SKM-1 treated with dmso at 0.1 percent for 144 hours (cell line): ENCODE results near the gene CCDC97.

Experiments
- DNase-seq: peaks from one replicate; lab custom pipeline; 2025; ENCODE audit not compliant: unreplicated experiment; lab: John Stamatoyannopoulos, UW

Gene CCDC97

DNA sequence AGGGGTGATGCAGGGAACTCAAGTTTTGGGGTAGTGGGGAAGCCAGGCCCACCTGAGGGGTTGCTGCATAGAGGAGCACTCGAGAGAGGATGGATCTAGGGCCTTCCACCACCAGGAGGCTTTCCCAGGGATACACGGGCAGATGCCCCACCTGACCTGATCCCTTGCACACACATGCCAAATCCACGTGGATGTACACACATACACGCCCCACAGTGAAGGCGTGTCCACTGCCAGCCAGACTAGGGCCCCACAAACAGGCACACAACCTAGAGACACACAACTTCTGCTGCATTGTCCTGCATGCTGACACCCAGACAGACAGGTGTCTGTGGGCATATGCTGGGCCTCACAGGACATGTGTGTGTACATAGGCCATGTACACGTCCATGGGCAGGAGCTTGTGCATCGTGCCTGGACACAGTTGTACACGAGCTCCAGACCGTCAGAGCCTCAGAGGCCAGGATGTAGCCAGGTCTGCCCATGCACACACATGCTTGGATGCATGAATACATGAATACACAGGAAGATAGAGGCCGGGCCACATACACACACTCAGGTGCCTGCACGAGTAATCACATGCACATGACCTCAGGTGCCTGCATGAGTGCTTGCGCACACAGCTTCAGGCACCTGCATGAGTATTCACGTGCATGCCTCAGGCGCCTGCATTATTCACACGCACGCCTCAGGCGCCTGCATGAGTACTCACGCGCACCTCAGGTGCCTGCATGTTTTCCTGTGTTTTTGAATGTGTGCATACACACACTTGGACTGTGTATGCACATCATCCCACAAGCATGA is 8.9 kb downstream of the CCDC97 start:
- no peak for DNase-seq

DNA sequence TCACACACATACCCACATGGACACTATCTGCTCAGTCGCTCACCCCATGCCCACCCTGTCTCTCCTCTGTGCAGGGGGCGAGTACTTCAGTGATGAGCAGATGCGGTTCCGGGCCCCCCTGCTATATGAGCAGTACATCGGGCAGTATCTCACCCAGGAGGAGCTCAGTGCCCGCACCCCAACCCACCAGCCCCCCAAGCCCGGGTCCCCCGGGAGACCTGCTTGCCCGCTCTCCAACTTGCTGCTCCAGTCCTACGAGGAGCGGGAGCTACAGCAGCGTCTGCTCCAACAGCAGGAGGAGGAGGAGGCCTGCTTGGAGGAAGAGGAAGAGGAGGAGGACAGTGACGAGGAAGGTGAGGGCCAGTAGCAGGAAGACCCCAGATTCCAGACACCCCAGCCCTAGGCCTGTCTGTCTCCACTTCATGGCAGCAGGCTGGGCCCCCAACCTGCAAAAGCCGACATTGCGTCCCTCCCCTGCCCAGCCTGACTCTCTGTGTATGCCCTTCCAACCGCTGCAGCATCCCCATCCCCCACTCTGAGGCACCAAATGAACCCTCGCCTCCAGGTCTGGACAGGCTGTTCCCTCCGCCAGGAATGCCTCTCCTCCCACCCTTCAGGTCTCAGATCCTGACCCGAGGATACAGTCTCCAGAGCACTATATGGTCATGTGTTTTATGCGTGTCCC is 9.7 kb downstream of the CCDC97 start:
- DNase-seq, result no peak

DNA sequence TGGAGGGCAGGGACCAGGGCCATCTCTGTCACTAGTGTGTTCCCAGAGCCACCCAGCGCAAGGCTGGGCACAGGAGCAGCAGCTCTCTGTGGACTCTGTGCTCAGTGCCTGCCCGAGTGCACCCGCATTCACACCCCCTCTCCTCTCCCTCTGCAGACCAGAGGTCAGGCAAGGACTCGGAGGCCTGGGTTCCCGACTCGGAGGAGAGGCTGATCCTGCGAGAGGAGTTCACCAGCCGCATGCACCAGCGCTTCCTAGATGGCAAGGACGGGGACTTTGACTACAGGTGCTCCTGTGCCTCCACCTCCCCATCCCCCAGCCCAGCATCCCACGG is 10.2 kb downstream of the CCDC97 start:
- DNase-seq, result no peak

DNA sequence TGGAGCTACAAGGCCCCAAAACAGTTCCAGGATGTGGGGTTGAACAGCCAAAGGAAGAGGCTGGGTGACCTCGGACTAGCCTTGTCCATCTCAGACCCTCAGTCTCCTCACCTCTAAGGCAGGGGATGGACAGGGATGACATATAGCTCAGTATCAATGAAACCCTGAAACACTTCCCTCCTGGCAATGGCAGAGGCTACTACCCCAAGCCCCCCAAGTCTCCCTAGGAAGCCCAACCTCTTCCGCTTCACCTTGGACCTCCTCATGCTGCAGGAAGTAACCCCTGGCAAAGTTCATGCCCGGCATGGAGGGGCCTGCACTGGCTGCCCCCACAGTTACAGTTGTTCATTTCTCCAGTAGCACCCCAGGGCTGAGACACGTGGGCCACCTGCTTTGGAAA is 10.6 kb downstream of the CCDC97 start:
- no peak for DNase-seq

DNA sequence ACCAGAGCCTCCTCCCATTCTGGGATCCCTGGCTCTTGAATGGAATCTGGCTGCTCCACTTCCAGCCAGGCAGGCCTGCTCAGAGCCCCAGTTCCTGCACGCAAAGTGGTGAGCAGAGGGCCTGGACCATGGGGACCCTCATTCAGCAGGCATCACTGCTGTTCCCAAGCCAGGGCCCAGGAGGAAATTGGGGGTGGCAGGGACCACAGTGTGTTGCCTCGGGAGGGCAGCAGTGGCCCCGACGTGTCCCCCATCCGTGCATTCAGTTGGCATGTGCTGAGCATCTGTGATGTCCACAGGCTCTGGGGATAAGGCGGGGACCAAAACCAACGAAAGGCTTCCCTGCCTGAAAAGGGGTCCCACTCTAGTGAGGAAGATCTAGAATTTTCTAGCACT is 11.2 kb downstream of the CCDC97 start:
- DNase-seq, result no peak

DNA sequence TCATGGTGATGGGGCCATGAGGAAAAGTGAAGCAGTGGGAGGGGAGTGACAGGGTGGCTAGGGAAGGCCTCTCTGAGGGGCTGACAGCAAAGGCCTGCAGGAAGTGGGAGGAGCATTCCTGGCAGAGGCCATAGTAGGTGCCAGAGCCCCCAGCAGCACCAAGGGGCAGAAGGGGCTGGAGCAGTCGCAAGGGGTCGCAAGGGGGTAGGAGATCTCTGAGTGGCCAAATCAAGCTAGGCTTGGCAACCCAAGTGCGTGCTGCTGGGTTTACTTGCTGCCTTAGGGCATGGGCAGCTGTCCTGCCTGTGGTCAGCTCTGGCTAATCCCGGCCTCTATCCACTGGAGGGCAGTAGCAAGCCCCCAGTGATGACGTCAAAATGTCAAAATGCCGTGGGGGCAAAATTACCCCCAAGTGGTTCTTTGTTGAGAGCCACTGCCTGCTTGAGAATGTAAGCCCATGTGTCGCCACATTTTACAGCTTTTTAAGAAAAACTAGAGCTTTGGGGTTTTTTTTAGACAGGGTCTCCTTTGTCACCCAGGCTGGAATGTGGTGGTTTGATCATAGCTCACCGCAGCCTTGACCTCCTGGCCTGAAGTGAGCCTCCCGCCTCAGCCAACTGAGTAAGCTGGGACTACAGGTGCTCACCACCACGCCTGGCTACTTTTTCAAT is 11.8 kb downstream of the CCDC97 start:
- no peak for DNase-seq

DNA sequence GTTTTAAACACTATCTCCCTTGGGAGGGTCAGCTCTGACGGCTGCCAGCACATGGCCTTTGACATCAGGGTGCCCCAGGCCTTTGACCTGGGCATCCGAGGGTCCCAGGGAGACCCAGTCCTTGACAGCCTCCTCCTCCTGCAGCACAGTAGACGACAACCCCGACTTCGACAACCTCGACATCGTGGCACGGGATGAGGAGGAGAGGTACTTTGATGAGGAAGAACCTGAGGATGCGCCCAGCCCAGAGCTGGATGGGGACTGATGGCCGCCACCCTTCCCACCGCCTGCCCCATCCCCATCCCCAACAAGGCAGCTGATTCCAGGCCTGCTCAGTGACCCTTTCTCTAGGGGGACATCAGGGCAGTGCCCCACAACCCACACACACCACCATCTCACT is 12.5 kb downstream of the CCDC97 start:
- no peak for DNase-seq

DNA sequence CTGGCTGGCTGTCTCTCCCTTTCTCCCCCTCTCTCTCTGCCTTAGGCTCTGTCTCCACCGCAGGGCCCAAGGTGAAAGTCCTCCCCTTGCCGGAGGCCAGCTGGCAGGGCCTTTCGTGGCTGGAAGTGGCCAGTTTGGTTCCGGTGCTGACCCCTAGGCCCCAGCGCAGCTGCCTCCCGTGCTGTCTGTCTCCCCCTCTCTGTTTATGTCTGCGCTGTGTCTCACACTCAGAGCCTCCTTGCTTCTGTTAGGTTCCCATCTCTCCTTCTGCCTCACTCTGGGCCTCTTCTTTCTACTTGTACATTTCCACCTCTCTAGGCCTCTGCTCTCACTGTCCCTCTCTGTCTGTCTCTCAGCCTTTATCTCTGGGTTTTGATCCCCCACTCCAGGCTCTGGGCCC is 13.1 kb downstream of the CCDC97 start:
- DNase-seq, result no peak

DNA sequence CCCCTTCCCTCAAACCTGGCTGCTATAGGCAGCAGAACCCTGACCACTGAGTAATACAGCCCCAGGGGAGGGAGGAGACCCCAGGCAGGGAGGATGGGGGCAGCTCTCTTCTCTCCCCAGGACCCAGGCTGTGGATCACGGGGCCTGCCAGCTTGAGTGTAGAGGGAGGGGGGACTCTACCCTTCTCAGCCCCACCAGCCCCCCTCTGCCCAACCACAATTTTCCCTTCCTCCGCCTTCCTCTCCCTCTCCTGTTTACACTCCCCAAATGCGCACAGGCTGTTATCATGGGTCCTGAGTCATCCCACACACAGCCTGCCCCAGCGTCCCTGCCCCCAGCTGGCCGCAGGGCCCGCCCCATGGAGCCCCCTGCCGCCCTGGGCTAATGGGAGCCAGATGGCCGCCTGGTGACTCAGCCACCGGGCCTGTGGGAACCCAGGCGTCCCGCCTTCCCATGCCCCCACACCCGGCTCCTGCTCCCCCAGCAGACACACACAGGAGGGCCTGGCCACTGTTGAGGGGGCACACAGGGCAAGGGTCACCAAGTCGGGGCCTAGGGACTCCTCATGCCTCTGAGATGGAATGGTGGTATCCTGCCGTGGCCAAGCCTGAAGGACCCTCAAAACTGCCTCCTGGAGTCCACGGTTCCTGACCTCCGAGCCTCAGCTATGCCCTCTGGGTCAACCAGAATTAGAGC is 13.6 kb downstream of the CCDC97 start:
- no peak for DNase-seq

DNA sequence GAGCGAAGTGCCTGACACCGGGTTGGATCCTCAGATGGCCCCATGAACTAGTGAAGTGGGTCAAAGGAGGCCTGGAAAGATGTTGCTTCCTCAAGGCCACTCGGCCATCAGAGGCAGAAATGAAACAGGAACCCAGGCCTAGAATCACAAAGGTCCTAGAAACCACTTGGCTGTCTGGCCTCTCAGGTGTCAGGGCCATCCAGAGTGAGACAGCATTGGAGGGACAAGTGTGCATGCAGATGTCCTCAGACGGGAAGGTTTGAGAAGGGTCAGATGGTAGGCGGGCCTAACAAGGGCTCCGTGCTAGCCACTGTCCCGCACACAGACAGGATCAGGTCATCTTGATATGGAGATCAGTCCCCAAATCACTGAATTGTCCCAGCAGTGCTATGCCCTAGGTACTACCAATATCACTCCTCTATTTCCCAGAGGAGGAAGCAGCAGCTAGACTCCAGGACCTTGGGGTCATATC is 14.3 kb downstream of the CCDC97 start:
- DNase-seq, result no peak

DNA sequence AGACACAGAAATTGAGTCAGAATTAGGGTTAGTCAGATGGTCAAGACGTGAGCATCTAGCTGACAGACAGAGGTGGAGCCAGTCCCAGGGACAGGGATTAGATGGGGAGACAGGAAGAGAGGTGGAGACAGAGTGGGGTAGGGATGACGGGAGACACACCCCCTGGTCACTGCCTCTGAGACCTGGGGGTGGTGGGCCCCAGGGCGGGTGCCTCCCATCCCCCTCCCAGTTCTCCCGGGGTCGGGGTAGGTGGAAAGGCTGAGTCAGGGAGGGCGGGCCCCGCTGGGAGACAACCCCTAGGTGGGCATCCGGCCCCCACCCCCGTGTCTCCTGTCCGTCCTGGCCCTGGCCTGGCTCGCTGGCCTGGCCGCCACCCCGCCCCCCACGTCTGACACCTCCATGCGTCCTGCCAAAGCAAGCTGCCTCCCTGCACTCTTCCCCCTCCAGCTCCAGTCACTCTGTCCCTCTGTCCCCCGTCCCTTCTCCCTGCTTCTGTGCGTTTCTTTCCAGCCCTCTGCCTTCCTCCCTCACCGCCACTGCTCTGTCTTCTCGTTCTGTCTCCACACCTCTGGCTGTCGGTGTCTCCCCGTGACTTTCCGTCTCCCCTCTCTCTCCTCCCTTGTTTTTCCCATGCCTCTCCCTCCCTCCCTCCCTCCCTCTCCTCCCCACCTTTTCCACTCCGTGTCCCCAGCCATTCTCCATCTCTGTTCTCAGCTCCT is 15.1 kb downstream of the CCDC97 start:
- DNase-seq, result no peak

DNA sequence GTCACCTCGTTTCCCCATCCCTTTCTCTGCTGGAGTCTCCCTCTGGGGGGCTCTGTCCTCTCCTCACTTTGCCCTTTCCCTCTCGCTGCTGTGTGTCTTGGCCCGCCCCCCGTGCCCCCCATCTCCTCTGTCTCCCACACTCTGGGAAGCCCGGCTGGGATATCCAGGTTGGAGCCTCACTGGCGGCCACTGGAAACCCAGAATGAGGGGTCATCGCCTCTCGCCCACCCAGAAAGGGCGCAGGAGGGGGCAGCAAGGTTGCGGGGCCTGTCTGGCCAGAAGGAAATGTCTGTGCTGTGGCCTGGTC is 15.6 kb downstream of the CCDC97 start:
- DNase-seq, result no peak

DNA sequence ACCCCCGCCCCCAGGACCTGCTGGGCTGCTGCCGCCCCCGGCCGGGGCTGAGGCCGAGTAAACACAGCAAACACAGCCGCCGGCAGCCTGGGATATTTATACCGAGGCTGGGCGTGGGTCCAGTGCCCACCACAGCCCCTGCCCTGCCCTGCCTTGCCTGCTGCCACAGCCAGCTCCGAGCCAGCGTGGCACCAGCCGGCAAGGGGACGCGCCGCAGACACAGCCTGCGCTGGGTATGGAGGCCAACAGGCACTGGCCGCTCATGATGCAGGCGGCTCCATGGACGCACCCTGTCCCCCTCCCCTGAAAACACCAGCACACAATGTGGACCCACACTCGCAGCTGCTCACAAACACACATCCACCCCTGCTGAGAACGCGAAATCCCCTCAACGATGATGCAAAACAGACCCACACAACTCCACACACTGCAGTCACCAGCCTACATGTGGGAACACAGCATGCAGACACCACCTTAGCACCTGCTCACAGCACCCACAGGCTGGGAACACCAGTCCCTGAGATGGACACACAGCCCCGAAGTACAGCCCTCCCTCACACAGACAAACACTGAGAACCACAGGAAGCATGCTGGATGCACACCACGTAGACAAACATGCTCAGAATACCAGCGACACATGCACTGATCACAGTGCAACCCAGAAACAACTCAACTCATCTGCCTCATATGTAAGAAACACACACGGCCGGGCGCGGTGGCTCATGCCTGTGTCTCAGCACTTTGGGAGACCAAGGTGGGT is 16.2 kb downstream of the CCDC97 start:
- no peak for DNase-seq

DNA sequence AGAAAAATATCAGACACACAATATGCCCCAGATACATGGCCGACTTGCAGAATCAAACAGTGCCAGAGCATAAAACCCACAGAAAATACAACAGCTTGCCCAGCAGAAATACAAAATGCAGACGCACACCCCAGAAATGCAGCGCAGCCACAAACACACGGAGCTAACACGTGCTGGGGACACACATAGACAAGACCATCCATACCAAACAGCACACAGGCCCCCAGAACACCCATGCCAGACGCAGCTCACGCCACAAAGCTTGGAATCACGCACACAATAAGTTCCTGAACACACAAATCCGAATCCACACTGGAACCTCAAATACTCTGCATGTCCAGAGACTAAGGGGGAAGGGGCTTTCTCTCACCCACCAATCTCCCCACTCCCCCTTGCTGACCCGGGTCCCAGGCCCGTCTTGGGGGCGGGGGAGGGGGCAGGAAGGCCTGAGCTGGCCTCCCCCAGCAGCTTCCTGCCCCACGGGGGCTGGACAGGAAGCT is 17.2 kb downstream of the CCDC97 start:
- DNase-seq, result no peak

DNA sequence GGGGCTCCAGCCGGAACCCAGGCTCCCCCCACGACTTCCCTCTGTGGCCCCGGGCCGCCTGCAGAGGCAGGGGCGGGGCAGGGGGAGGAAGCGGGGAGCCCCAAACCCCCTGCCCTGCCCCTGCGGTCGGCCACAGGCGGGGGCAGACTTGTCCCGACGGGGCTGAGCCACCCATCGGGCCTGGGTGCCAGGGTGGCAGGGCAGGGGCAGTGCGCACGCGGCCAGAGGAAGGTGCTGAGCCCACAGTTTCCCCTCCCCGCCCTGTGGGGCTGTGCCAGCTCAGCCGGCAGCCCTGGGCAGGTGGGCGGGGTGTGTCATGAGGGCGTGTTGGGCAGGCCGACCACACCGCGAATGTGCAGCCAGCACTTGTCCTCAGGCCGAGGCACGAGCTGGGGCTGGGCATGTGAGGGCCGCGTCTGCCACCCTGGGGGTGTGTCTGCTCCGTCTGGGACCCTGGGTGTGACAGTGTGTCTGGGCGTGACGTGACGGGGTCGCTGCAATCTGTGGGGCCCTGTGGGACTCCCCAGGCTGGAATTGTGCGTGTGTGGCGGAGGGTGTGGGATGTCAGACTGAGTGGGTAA is 17.7 kb downstream of the CCDC97 start:
- DNase-seq, result peak; percentile 82

DNA sequence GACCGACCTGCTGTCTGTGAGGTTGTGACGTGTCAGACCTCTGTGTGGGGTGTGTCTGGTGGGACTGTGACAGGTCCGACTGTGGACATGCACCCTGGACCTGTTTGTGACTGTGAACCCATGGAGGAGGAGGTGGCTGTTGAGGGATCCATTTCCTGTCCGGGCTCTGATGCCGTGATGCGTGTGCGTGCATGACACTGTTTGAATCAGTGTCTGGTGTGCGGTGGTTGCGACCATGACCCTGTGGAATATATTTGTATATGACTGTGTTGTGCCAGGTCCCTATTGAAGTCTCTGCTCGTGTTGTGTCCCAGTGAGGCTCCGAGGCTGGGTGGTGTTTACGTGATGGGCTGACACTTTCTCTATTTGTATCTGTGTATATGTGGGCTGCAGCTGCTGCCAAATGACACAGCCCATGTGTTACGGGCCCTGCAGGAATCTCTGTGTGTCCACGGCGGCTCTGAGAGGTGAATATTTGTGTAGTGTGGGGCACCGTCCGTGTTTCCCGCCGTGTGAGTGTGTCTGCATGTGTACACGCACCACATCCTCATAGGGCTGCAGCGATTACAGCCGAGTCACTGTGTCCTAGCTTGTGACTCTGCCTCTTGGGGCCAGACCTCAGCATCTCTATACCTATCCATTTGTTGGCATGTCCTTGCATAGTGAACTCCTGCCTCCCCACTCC is 18.3 kb downstream of the CCDC97 start:
- no peak for DNase-seq

DNA sequence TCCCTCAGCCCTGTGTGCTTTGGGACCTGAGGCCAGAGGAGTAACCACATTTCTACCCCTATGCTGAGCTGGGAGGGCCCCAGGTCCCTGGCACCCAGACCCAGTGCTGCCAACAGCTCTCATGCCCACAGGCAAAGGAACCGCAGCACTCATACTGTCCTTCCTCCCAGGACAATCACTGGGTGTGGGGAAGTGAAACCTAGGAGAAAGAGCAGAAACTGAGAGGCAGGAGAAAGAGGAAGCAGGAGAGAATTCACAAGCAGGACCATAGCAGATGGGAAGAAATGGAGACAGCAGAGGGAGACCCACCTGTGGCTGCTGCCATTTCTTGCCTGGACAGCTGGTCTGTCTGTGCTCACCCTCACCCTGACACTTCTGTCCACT is 18.9 kb downstream of the CCDC97 start:
- DNase-seq, result peak; percentile 67

DNA sequence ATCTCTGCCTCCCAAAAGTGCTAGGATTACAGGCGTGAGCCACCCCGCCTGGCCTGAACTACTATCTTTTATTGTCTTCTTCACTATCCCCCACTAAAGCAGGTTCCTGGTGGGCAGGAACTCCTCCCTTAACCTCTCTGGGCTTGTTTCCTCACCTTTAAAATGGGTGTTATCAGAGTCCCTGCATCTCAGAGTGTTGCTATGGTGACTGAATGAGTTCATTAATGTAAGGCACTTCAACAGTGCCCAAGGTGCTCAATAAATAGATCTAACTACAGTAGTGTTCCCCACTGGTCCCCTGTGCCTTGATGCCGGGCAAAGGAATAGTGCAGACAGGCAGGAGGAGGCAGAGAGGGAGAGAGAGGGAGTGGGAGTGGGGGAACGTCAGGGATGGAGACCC is 20.5 kb downstream of the CCDC97 start:
- DNase-seq, result no peak

DNA sequence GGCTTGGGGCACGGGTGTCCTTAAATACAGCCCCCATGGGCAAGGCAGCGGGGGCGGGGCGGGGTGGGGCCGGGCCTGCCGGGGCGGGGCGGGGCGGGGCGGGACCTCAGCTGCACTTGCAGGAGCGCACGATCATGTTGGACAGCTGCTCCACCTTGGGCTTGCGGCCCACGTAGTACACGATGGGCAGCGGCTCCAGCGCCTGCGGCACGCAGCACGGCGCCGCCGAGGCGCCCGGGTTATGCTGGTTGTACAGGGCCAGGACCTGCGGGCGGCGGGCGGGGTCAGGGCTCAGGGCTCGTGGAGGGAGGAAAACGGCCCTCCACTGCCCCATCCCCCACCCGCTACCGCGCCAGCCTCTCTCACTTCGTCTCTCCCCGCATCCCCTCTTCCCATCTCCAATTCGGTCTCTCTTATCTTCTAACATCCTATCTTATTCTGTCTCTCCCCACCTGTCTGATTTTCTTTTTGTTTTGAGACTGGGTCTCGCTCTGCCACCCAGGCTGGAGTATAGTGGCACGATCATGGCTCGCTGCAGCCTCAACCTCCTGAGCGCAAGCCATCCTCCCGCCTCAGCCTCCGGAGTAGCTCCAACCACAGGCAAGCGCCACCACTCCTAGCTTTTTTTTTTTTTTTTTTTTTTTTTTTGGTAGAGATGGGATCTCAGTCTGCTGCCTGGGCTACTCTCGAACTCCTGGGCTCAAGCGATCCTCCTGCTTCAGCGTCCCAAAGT is 21.1 kb downstream of the CCDC97 start:
- no peak for DNase-seq
